GM12878 (cell line): ENCODE measurements around the gene IFNE.

ENCODE experiments used
- BMI1 ChIP-seq: fragments of 450-650 bp; IDR thresholded peaks from 2 replicates; pipeline ENCODE4 v1.6.1; 2016; ENCODE audit warnings: mild to moderate bottlenecking, moderate library complexity, borderline replicate concordance
- CEBPB ChIP-seq, 2 experiments: fragments of 150-350 bp in 1 of 2; IDR thresholded peaks; 2 replicates each; pipeline ENCODE4 v1.6.1; 2012 to 2014; ENCODE audit warnings: low read depth in 2 of 2, low read length in 2 of 2, borderline replicate concordance in 1 of 2, inconsistent platforms in 1 of 2
- CHD4 ChIP-seq: fragments of 200-600 bp; sonication (generic); IDR thresholded peaks from 2 replicates; pipeline ENCODE4 v1.6.1; 2016; ENCODE audit warnings: mild to moderate bottlenecking
- POLR2A ChIP-seq: IDR thresholded peaks from 2 replicates; pipeline ENCODE4 v1.6.1; 2011; ENCODE audit warnings: low read depth, mild to moderate bottlenecking, low read length
- SUPT20H ChIP-seq: IDR thresholded peaks from 2 replicates; pipeline ENCODE4 v1.6.1; 2011; ENCODE audit warnings: low read depth, mild to moderate bottlenecking, low read length, moderate library complexity, borderline replicate concordance; ENCODE audit not compliant: control insufficient read depth
- SUZ12 ChIP-seq: fragments of 200-600 bp; sonication (generic); IDR thresholded peaks from one replicate; pipeline ENCODE4 v1.6.1; 2018; ENCODE audit warnings: antibody characterized with exemption, mild to moderate bottlenecking; ENCODE audit not compliant: unreplicated experiment
- TCF12 ChIP-seq: IDR thresholded peaks from 2 replicates; pipeline ENCODE4 v1.6.1; 2011; ENCODE audit warnings: low read depth, mild to moderate bottlenecking, low read length
- YY1 ChIP-seq: IDR thresholded peaks from 2 replicates; pipeline ENCODE4 v1.6.1; 2011; ENCODE audit warnings: low read depth, mild to moderate bottlenecking, low read length
- TF ChIP-seq, protein P1 (sequence below), 3 experiments: IDR thresholded peaks in 2 of 3; conservative IDR thresholded peaks in 1 of 3; 2 replicates each; pipeline ENCODE4 v1.5.1; 2011; ENCODE audit warnings: low read depth in 3 of 3, low read length in 3 of 3, mild to moderate bottlenecking in 3 of 3, control low read depth in 2 of 3, moderate library complexity in 2 of 3, inconsistent platforms in 1 of 3, mixed read lengths in 1 of 3; ENCODE audit not compliant: control insufficient read depth in 2 of 3, insufficient read depth in 1 of 3; ENCODE audit errors: extremely low read depth in 1 of 3
- TF ChIP-seq, protein P2 (sequence below): fragments of 450-650 bp; IDR thresholded peaks from 2 replicates; pipeline ENCODE4 v1.6.1; 2017; ENCODE audit warnings: mild to moderate bottlenecking
- TF ChIP-seq, protein P3 (sequence below): IDR thresholded peaks from 2 replicates; pipeline ENCODE4 v1.6.1; 2011; ENCODE audit warnings: low read depth, mild to moderate bottlenecking, low read length, moderate library complexity, borderline replicate concordance; ENCODE audit errors: extremely low read depth

- TF ChIP-seq CEBPB (IDR thresholded peaks at IDR 0.05; ENCODE audit: borderline replicate concordance in 1 of 2, low read depth in 2 of 2, low read length in 2 of 2): no peak
- no peak for TF ChIP-seq SUZ12
- TF ChIP-seq TCF12: no peak
- TF ChIP-seq, protein P1, sequence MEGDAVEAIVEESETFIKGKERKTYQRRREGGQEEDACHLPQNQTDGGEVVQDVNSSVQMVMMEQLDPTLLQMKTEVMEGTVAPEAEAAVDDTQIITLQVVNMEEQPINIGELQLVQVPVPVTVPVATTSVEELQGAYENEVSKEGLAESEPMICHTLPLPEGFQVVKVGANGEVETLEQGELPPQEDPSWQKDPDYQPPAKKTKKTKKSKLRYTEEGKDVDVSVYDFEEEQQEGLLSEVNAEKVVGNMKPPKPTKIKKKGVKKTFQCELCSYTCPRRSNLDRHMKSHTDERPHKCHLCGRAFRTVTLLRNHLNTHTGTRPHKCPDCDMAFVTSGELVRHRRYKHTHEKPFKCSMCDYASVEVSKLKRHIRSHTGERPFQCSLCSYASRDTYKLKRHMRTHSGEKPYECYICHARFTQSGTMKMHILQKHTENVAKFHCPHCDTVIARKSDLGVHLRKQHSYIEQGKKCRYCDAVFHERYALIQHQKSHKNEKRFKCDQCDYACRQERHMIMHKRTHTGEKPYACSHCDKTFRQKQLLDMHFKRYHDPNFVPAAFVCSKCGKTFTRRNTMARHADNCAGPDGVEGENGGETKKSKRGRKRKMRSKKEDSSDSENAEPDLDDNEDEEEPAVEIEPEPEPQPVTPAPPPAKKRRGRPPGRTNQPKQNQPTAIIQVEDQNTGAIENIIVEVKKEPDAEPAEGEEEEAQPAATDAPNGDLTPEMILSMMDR (IDR thresholded peaks at IDR 0.05 in 2 of 3, conservative IDR thresholded peaks at IDR 0.05 in 1 of 3; ENCODE audit: control insufficient read depth in 2 of 3, extremely low read depth in 1 of 3, insufficient read depth in 1 of 3, low read depth in 3 of 3, low read length in 3 of 3): no peak
- TF ChIP-seq, protein P2, sequence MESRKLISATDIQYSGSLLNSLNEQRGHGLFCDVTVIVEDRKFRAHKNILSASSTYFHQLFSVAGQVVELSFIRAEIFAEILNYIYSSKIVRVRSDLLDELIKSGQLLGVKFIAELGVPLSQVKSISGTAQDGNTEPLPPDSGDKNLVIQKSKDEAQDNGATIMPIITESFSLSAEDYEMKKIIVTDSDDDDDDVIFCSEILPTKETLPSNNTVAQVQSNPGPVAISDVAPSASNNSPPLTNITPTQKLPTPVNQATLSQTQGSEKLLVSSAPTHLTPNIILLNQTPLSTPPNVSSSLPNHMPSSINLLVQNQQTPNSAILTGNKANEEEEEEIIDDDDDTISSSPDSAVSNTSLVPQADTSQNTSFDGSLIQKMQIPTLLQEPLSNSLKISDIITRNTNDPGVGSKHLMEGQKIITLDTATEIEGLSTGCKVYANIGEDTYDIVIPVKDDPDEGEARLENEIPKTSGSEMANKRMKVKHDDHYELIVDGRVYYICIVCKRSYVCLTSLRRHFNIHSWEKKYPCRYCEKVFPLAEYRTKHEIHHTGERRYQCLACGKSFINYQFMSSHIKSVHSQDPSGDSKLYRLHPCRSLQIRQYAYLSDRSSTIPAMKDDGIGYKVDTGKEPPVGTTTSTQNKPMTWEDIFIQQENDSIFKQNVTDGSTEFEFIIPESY: no peak
- TF ChIP-seq BMI1: no peak
- no peak for TF ChIP-seq POLR2A
- TF ChIP-seq, protein P3, sequence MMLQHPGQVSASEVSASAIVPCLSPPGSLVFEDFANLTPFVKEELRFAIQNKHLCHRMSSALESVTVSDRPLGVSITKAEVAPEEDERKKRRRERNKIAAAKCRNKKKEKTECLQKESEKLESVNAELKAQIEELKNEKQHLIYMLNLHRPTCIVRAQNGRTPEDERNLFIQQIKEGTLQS: no peak
- no peak for TF ChIP-seq CHD4
- TF ChIP-seq YY1: no peak
- TF ChIP-seq SUPT20H: no peak
Measured at GRCh38 chr9:21510806-21511205, 28.7 kb upstream of the IFNE start.
